DND-41 (cell line): ENCODE measurements around the gene ADAMTSL3.
"Not testable (repeated sequence)": the region's sequence is repeated elsewhere in the genome, so short reads cannot be mapped to it uniquely, and the experiment has no call there.

Experiments
- CTCF ChIP-seq: IDR thresholded peaks from 2 replicates; pipeline ENCODE4 v1.5.1; 2012; ENCODE audit warnings: borderline replicate concordance, low read length, moderate library complexity, mild to moderate bottlenecking; ENCODE audit not compliant: poor library complexity, severe bottlenecking; ENCODE audit errors: extremely low read depth
- EZH2 ChIP-seq: IDR thresholded peaks from 3 replicates; pipeline ENCODE4 v1.6.1; 2012; ENCODE audit warnings: borderline replicate concordance, low read depth, mild to moderate bottlenecking, moderate library complexity, low read length, inconsistent platforms; ENCODE audit not compliant: severe bottlenecking

DNA sequence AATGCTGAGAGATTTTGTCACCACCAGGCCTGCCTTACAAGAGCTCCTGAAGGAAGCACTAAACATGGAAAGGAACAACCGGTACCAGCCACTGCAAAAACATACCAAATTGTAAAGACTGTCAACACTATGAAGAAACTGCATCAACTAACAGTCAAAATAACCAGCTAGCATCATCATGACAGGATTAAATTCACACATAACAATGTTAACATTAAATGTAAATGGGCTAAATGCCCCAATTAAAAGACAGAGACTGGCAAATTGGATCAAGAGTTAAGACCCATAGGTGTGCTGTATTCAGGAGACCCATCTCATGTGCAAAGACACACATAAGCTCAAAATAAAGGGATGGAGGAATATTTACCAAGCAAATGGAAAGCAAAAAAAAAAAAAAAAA lies 311.0 kb downstream of the ADAMTSL3 start:
- TF ChIP-seq EZH2, CTCF: not testable (repeated sequence)
